Activated naive CD4-positive, alpha-beta T cell treated with anti-CD3 and anti-CD28 coated beads, Interleukin-2, amount 10 ng/mL, durations not matched to agents 5 hours and 36 hours (primary cell): Measurements from ENCODE around the gene KATNIP. TPM values are rescaled to one million over a fixed set of nuclear protein-coding genes. Genes with fewer than 3 reads are reported as not detected.

Source experiments
- total RNA-seq, 2 experiments: library from RNA; stranded (reverse); gene quantifications; one replicate each; pipeline ENCODE4 v1.2.3, GENCODE V29; 2021

KATNIP gene
- total RNA-seq: 10 to 100 TPM; 13.9 to 17.0 TPM

GRCh38 chr16:27549746-27550581 is at the start of gene KATNIP, which contains the start of gene GTF3C1:
Gene KATNIP (plus strand): TSS chr16:27550144. CDS start chr16:27550171, 27 bp downstream.
Gene GTF3C1 (minus strand): TSS chr16:27549913. CDS start chr16:27549890, 23 bp downstream.

Other genes starting within 250 kb of the KATNIP start
- gene IL4R, start 236.2 kb upstream of the KATNIP start, total RNA-seq: 100 to 1,000 TPM; 332 to 337 TPM
- gene IL21R, start 148.0 kb upstream of the KATNIP start, total RNA-seq: 10 to 100 TPM; 44.7 to 46.4 TPM
- 10 to 100 TPM; 46.7 to 48.7 TPM for gene GTF3C1, start 231 bp upstream of the KATNIP start, total RNA-seq